ENCODE results near the gene PATL2.

DNA sequence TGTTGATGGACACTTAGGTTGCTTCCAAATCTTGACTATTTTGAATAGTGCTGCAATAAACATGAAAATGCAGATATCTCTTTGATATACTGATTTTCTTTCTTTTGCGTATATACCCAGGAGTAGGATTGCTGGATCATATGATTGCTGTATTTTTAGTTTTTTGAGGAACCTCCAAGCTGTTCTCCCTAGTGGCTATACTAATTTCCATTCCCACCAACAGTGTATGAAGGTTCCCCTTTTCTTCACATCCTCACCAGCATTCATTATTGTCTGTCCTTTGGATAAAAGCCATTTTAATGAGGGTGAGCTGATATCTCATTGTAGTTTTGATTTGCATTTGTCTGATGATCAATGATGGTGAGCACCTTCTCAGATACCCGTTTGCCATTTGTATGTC lies 12.5 kb downstream of the PATL2 start:
- TF ChIP-seq, protein P1, sequence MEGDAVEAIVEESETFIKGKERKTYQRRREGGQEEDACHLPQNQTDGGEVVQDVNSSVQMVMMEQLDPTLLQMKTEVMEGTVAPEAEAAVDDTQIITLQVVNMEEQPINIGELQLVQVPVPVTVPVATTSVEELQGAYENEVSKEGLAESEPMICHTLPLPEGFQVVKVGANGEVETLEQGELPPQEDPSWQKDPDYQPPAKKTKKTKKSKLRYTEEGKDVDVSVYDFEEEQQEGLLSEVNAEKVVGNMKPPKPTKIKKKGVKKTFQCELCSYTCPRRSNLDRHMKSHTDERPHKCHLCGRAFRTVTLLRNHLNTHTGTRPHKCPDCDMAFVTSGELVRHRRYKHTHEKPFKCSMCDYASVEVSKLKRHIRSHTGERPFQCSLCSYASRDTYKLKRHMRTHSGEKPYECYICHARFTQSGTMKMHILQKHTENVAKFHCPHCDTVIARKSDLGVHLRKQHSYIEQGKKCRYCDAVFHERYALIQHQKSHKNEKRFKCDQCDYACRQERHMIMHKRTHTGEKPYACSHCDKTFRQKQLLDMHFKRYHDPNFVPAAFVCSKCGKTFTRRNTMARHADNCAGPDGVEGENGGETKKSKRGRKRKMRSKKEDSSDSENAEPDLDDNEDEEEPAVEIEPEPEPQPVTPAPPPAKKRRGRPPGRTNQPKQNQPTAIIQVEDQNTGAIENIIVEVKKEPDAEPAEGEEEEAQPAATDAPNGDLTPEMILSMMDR (IDR thresholded peaks at IDR 0.05), result no peak
- TF ChIP-seq EZH2 (IDR thresholded peaks at IDR 0.05) (no peak), EZH2phosphoT487 (IDR thresholded peaks at IDR 0.05) (no peak)
